Left forelimb (tissue), 1 donor: ENCODE data around the gene RNF149.

Source experiments
- DNase-seq: peaks from one replicate; pipeline ENCODE4 v3.0.0-alpha.2; 2018; ENCODE audit warnings: low spot score

The RNF149 gene

GRCh38 chr2:101231240-101231639 lies 77.3 kb downstream of the RNF149 start:
- DNase-seq = no peak

- DNase-seq = no peak
Measured at GRCh38 chr2:101230541-101231001, 77.9 kb downstream of the RNF149 start.
